T47D (cell line): ENCODE data around the gene TMEM181.
"Not testable (repeated sequence)": the region's sequence is repeated elsewhere in the genome, so short reads cannot be mapped to it uniquely, and the experiment has no call there.

ENCODE experiments used
- DNase-seq, 2 experiments: peaks; one replicate each; pipeline versions ENCODE4 v3.0.0 to v3.0.0-alpha.2; 2011 to 2012; ENCODE audit warnings: low read depth in 1 of 2, low spot score in 1 of 2
- JUND ChIP-seq: IDR thresholded peaks from 2 replicates; pipeline ENCODE4 v1.6.1; 2012; ENCODE audit warnings: low read depth
- in situ Hi-C: cut with HindIII; loops from 2 replicates; pipeline ENCODE4 v1.10.0; 2016; ENCODE audit warnings: low sequenced_read_pairs, low pct_unique_long_range_greater_than_20kb

Gene TMEM181

GRCh38 chr6:158611541-158612370 lies 51.9 kb downstream of the TMEM181 start:
- in situ Hi-C loops = no loop called here
- DNase-seq = peak in 1 of 2 experiments; percentile 35

GRCh38 chr6:158614606-158615005 lies 54.7 kb downstream of the TMEM181 start:
- DNase-seq, in situ Hi-C loops: not testable (repeated sequence)

More at GRCh38 chr6:158611541-158612370, 51.9 kb downstream of the TMEM181 start:
- TF ChIP-seq JUND = no peak

- in situ Hi-C loops = not testable (repeated sequence)
These were observed 58.4 kb downstream of the TMEM181 start for GRCh38 chr6:158618289-158618688.

GRCh38 chr6:158619922-158620801 lies 60.3 kb downstream of the TMEM181 start:
- TF ChIP-seq JUND = no peak
- in situ Hi-C loops = no loop called here
- DNase-seq = no peak

More at GRCh38 chr6:158618289-158618688, 58.4 kb downstream of the TMEM181 start:
- DNase-seq = not testable (repeated sequence)

GRCh38 chr6:158620963-158621693 lies 61.2 kb downstream of the TMEM181 start:
- no peak for DNase-seq
- no peak for TF ChIP-seq JUND
- in situ Hi-C loops = no loop called here

- DNase-seq = no peak
- in situ Hi-C loops = no loop called here
- no peak for TF ChIP-seq JUND
These were observed 62.0 kb downstream of the TMEM181 start for GRCh38 chr6:158621694-158622544.

- DNase-seq = no peak
- no peak for TF ChIP-seq JUND
- in situ Hi-C loops = no loop called here
These were observed 62.8 kb downstream of the TMEM181 start for GRCh38 chr6:158622545-158623190.

- no peak for DNase-seq
- in situ Hi-C loops = no loop called here
- no peak for TF ChIP-seq JUND
These were observed 65.1 kb downstream of the TMEM181 start for GRCh38 chr6:158624684-158625682.

- in situ Hi-C loops = no loop called here
- DNase-seq = no peak
- no peak for TF ChIP-seq JUND
These were observed 66.0 kb downstream of the TMEM181 start for GRCh38 chr6:158625881-158626305.
